Measurements from ENCODE around the gene RGSL1. TPM values are rescaled to one million over a fixed set of nuclear protein-coding genes. Genes with fewer than 3 reads are reported as not detected.

The RGSL1 gene
- total RNA-seq, 1 donor = not detected

DNA sequence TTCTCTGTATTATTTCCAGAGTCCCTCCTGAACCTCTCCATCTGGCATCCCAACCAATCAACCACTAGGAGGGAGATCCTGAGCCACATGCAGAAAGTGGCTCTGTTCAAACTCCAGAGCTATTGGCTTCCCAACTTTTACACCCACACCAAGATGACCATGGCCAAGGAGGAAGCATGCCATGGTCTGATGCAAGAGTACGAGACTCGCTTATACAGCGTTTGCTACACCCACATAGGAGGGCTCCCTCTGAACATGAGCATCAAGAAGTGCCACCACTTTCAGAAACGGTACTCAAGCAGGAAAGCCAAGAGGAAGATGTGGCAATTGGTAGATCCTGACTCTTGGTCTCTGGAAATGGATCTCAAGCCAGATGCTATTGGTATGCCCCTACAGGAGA lies 23.6 kb downstream of the RGSL1 start:
- TF ChIP-seq, protein P1, sequence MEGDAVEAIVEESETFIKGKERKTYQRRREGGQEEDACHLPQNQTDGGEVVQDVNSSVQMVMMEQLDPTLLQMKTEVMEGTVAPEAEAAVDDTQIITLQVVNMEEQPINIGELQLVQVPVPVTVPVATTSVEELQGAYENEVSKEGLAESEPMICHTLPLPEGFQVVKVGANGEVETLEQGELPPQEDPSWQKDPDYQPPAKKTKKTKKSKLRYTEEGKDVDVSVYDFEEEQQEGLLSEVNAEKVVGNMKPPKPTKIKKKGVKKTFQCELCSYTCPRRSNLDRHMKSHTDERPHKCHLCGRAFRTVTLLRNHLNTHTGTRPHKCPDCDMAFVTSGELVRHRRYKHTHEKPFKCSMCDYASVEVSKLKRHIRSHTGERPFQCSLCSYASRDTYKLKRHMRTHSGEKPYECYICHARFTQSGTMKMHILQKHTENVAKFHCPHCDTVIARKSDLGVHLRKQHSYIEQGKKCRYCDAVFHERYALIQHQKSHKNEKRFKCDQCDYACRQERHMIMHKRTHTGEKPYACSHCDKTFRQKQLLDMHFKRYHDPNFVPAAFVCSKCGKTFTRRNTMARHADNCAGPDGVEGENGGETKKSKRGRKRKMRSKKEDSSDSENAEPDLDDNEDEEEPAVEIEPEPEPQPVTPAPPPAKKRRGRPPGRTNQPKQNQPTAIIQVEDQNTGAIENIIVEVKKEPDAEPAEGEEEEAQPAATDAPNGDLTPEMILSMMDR (IDR thresholded peaks at IDR 0.05; ENCODE audit: extremely low read depth, low read depth, low read length) = no peak
- no peak overlapping the region for H3K4me3 ChIP-seq (ENCODE audit: insufficient read depth, low read length)

DNA sequence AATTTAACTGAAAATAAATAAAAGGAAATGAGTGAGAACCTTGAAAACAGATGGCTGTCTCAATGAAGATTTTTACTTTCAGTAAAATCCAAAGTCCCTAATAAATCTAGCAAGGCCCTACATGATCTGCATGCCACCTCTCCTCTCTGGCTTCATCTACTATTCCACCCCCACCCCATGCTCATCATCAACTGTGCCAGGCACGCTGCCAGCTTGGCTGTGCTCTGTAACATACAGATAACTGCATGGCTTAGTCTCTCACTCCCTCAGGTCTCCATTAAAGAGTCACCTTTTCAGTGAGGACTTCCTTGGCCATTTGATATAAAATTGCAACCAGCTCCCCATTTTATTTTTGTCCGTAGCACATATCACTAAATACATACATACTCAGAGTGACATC lies 26.7 kb downstream of the RGSL1 start:
- H4K20me1 ChIP-seq (ENCODE audit: insufficient read depth, low read length) = no peaks in the 10 kb centered on the region
- H3K36me3 ChIP-seq (ENCODE audit: insufficient read depth, low read length) = no peaks in the 10 kb centered on the region
- H3K27me3 ChIP-seq (ENCODE audit: insufficient read depth, low read length) = no peaks in the 10 kb centered on the region
- no peak overlapping the region for H3K4me3 ChIP-seq (ENCODE audit: insufficient read depth, low read length)
- no peak for DNase-seq (ENCODE audit: insufficient read length, low spot score, missing footprints)
- H3K27ac ChIP-seq (ENCODE audit: low read depth, low read length) = no peak overlapping the region
- H3K4me2 ChIP-seq (ENCODE audit: insufficient read depth, low read length) = no peak overlapping the region
- H2AFZ ChIP-seq (ENCODE audit: low read length) = no peak overlapping the region
- no peaks in the 10 kb centered on the region for H3K9me3 ChIP-seq (ENCODE audit: low read depth, low read length)
- no peaks in the 10 kb centered on the region for H3K79me2 ChIP-seq (ENCODE audit: insufficient read depth, low read length)
- no peaks in the 10 kb centered on the region for H3K4me1 ChIP-seq (ENCODE audit: insufficient read depth, low read length)
- TF ChIP-seq, protein P1 (IDR thresholded peaks at IDR 0.05; ENCODE audit: extremely low read depth, low read depth, low read length) = no peak

More for the DNA sequence above, 23.6 kb downstream of the RGSL1 start:
- Histone ChIP-seq H3K4me2 (ENCODE audit: insufficient read depth, low read length) (no peak overlapping the region), H3K27me3 (ENCODE audit: insufficient read depth, low read length) (no peaks in the 10 kb centered on the region), H2AFZ (ENCODE audit: low read length) (no peak overlapping the region), H3K27ac (ENCODE audit: low read depth, low read length) (no peak overlapping the region), H3K36me3 (ENCODE audit: insufficient read depth, low read length) (no peaks in the 10 kb centered on the region), H3K9me3 (ENCODE audit: low read depth, low read length) (no peaks in the 10 kb centered on the region), H3K4me1 (ENCODE audit: insufficient read depth, low read length) (no peaks in the 10 kb centered on the region), H4K20me1 (ENCODE audit: insufficient read depth, low read length) (no peaks in the 10 kb centered on the region), H3K79me2 (ENCODE audit: insufficient read depth, low read length) (no peaks in the 10 kb centered on the region)
- no peak for DNase-seq (ENCODE audit: insufficient read length, low spot score, missing footprints)

DNA sequence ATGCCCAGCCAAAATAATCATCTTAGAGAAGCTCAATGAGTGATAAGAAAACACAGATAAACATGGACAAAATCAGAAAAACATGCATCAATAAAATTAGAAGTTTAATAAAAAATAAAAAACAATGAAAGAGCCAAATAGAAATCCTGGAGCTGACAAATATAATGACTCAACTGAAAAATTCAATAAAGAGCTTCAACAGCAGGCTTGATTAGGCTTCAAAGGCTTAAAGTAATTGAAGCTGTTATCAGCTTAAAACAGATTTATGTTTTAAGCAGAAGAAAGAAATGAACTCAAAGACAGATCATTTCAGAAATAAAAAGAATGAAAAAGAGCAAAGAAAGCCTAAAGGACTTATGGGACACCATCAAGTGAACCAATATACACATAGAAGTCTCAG lies 28.3 kb downstream of the RGSL1 start:
- H3K4me2 ChIP-seq (ENCODE audit: insufficient read depth, low read length) = no peak overlapping the region
- H3K36me3 ChIP-seq (ENCODE audit: insufficient read depth, low read length) = no peaks in the 10 kb centered on the region
- H3K4me3 ChIP-seq (ENCODE audit: insufficient read depth, low read length) = no peak overlapping the region
- H2AFZ ChIP-seq (ENCODE audit: low read length) = no peak overlapping the region
- H3K79me2 ChIP-seq (ENCODE audit: insufficient read depth, low read length) = no peaks in the 10 kb centered on the region
- H4K20me1 ChIP-seq (ENCODE audit: insufficient read depth, low read length) = no peaks in the 10 kb centered on the region
- no peaks in the 10 kb centered on the region for H3K9me3 ChIP-seq (ENCODE audit: low read depth, low read length)
- no peak overlapping the region for H3K27ac ChIP-seq (ENCODE audit: low read depth, low read length)
- no peak for DNase-seq (ENCODE audit: insufficient read length, low spot score, missing footprints)
- no peaks in the 10 kb centered on the region for H3K4me1 ChIP-seq (ENCODE audit: insufficient read depth, low read length)
- TF ChIP-seq, protein P1 (IDR thresholded peaks at IDR 0.05; ENCODE audit: extremely low read depth, low read depth, low read length) = no peak
- no peaks in the 10 kb centered on the region for H3K27me3 ChIP-seq (ENCODE audit: insufficient read depth, low read length)

DNA sequence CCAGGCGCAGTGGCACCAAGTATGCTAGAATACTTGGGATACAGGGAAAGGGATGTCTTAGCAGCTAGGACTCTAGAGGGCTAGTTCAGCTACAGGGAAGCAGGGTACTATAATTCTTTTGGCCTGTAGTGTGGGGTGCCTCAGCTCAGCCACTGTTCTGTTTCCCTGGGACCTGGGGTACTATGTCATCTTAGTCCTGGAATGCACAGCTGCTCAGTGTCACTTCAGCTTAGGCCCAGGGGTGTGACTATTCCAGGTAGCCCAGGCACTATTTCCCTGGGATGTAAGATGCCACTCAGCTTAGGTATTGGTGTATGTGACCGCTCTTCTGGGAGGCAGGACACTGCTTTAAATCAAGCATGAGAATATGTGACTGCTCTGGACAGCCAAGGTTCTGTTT lies 34.1 kb downstream of the RGSL1 start:
- Histone ChIP-seq H3K4me1 (ENCODE audit: insufficient read depth, low read length) (no peaks in the 10 kb centered on the region), H3K36me3 (ENCODE audit: insufficient read depth, low read length) (no peaks in the 10 kb centered on the region), H3K27ac (ENCODE audit: low read depth, low read length) (no peak overlapping the region), H4K20me1 (ENCODE audit: insufficient read depth, low read length) (no peaks in the 10 kb centered on the region), H2AFZ (ENCODE audit: low read length) (no peak overlapping the region), H3K4me2 (ENCODE audit: insufficient read depth, low read length) (no peak overlapping the region), H3K79me2 (ENCODE audit: insufficient read depth, low read length) (no peaks in the 10 kb centered on the region), H3K27me3 (ENCODE audit: insufficient read depth, low read length) (no peaks in the 10 kb centered on the region), H3K4me3 (ENCODE audit: insufficient read depth, low read length) (no peak overlapping the region), H3K9me3 (ENCODE audit: low read depth, low read length) (no peaks in the 10 kb centered on the region)
- TF ChIP-seq, protein P1 (IDR thresholded peaks at IDR 0.05; ENCODE audit: extremely low read depth, low read depth, low read length) = no peak
- no peak for DNase-seq (ENCODE audit: insufficient read length, low spot score, missing footprints)

All from osteoblast (primary cell).